SHP77 (cell line): ENCODE measurements around the gene METAP1.
"Not testable (repeated sequence)": the region's sequence is repeated elsewhere in the genome, so short reads cannot be mapped to it uniquely, and the experiment has no call there.

Source experiments
- DNase-seq, 2 experiments: peaks; one replicate each; lab custom pipeline; 2025; lab: John Stamatoyannopoulos, UW

The METAP1 gene

GRCh38 chr4:99099814-99100213, 104.3 kb downstream of the METAP1 start:
- not testable (repeated sequence) for DNase-seq

DNA sequence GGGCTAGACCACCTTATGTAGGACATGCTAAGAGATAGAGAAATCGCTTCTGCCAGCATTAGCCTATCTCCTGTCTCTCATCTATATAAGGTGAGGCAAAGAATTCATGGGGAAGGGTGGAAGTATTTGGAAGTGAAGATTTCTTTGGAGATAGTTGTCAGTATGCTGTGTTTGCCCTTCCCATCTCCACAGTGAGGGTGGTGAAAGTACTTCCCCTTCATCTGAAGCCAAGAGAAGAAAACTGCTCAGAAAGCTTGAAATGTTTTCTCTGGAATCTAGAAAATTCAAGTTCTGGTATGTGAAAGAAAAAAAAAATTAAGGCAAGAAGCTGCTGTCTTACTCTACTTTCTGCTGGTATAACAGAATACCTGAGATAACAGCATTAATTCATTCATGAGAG, 105.4 kb downstream of the METAP1 start:
- no peak for DNase-seq

DNA sequence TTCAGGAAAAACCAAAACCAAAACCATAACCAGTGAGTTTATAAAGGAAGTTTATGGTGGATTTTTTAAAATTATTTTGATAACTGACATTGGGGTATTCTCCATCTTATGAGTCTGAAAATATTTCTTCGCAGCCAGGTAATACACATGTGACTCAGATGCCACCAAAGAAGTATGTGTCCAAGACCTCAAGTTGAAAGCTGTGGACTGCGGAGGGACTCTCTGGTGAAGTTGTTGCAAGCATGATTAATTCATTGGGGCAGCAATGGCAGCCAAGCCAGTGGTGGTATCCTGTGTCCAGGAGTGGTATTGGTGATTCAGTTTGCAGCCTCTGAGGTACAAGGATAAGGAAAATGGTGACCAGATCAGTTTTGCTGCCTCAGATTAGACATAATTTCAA, 107.1 kb downstream of the METAP1 start:
- no peak for DNase-seq

DNA sequence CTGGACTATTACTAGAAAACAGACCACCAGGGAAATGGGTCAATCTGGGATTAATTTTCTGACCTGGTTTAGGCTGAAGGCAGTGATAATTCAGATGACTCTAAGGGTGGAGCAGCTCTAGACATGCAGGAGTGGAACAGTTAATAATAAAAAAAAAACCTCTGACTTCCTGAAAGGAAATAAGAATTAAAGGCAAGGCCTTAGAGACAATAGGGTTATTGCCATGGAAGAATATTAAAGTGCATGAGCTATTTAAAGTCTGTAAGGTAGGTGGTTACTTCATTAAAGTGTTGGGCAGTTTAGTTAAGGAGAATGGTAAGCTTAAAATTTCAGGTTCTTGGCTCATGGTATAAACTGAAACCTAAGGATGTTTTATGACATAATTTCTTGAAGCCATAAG, 107.6 kb downstream of the METAP1 start:
- DNase-seq: no peak

DNA sequence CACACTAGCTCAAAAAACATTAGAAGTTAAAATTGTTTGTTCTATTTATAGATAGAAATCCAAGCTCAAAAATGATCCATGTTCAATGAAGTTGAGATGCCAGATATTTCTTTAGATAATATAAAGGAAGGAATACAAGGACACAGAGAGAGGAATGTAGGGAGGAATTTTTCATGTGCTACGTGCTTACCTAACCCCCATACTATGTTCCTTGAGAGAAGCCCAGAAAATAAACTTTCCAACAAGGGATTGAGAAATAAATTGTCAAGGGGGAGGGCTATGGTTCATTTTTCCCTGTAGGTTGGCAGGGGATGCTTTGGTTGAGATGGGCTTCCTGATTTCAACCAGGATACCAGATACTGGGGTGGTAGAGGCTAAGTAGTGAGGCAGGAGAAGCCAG, 108.6 kb downstream of the METAP1 start:
- no peak for DNase-seq

GRCh38 chr4:99109286-99109685, 113.8 kb downstream of the METAP1 start:
- DNase-seq: not testable (repeated sequence)
